ENCODE data around the gene GDI1.
A peak's percentile ranks its signal among the peaks of the same experiment; 100 is the strongest.

The GDI1 gene

GRCh38 chrX:154463611-154464220, 26.8 kb downstream of the GDI1 start:
- DNase-seq, result no peak

GRCh38 chrX:154464806-154465365, 27.9 kb downstream of the GDI1 start:
- no peak for DNase-seq

- DNase-seq, result no peak
Measured at GRCh38 chrX:154465601-154466000, 28.6 kb downstream of the GDI1 start.

- DNase-seq, result no peak
Measured at GRCh38 chrX:154466036-154466435, 29.1 kb downstream of the GDI1 start.

- no peak for DNase-seq
Measured at GRCh38 chrX:154466907-154467306, 30.0 kb downstream of the GDI1 start.

- no peak for DNase-seq
Measured at GRCh38 chrX:154467556-154467955, 30.6 kb downstream of the GDI1 start.

- DNase-seq, result no peak
Measured at GRCh38 chrX:154468217-154468616, 31.3 kb downstream of the GDI1 start.

GRCh38 chrX:154469114-154469513, 32.2 kb downstream of the GDI1 start:
- no peak for DNase-seq

GRCh38 chrX:154469880-154470279, 32.9 kb downstream of the GDI1 start:
- no peak for DNase-seq

- no peak for DNase-seq
Measured at GRCh38 chrX:154470434-154470833, 33.5 kb downstream of the GDI1 start.

- no peak for DNase-seq
Measured at GRCh38 chrX:154470914-154471568, 34.1 kb downstream of the GDI1 start.

GRCh38 chrX:154471839-154472684, 35.1 kb downstream of the GDI1 start:
- DNase-seq, result no peak

GRCh38 chrX:154472685-154473632, 36.0 kb downstream of the GDI1 start:
- DNase-seq, result no peak

GRCh38 chrX:154473683-154474082, 36.7 kb downstream of the GDI1 start:
- no peak for DNase-seq

- no peak for DNase-seq
Measured at GRCh38 chrX:154476821-154477220, 39.9 kb downstream of the GDI1 start.

- no peak for DNase-seq
Measured at GRCh38 chrX:154477891-154478477, 41.0 kb downstream of the GDI1 start.

- DNase-seq, result peak; percentile 86
Measured at GRCh38 chrX:154478728-154479622, 42.0 kb downstream of the GDI1 start, which contains the start of gene LAGE3. LAGE3 (minus strand) TSS chrX:154479281; CDS start chrX:154478915, 366 bp downstream.

GRCh38 chrX:154481195-154481594, 44.2 kb downstream of the GDI1 start:
- no peak for DNase-seq

- DNase-seq, result no peak
Measured at GRCh38 chrX:154481911-154482601, 45.1 kb downstream of the GDI1 start.

GRCh38 chrX:154482786-154483185, 45.8 kb downstream of the GDI1 start:
- no peak for DNase-seq

Data from fibroblast of skin of abdomen (primary cell).